Ascending aorta (tissue), 2 donors: ENCODE measurements around the gene MAP3K12. TPM values are rescaled to one million over a fixed set of nuclear protein-coding genes. Genes with fewer than 3 reads are reported as not detected.
A peak's percentile ranks its signal among the peaks of the same experiment; 100 is the strongest.

Experiments used
- DNase-seq, 2 donors: peaks; one replicate each; pipeline ENCODE4 v3.0.0-alpha.2; 2019; ENCODE audit warnings: low spot score in 2 of 2
- H3K27ac ChIP-seq, 2 donors: fragments of 200-600 bp; sonication (generic); one replicate each; pipeline ENCODE4 v1.5.1; 2016 to 2017; ENCODE audit warnings: mild to moderate bottlenecking in 1 of 2
- H3K27me3 ChIP-seq: fragments of 200-600 bp; sonication (generic); one replicate; pipeline ENCODE4 v1.5.1; 2017
- H3K36me3 ChIP-seq, 2 donors: fragments of 200-600 bp; sonication (generic); one replicate each; pipeline ENCODE4 v1.5.1; 2016
- H3K4me1 ChIP-seq, 2 donors: fragments of 200-600 bp; sonication (generic); one replicate each; pipeline ENCODE4 v1.5.1; 2016 to 2017; ENCODE audit warnings: mild to moderate bottlenecking in 1 of 2
- H3K4me3 ChIP-seq, 2 donors: fragments of 200-600 bp; sonication (generic); one replicate each; pipeline ENCODE4 v1.5.1; 2016 to 2017; ENCODE audit warnings: mild to moderate bottlenecking in 1 of 2
- H3K9me3 ChIP-seq, 2 donors: fragments of 200-600 bp; sonication (generic); one replicate each; pipeline ENCODE4 v1.5.1; 2016
- CTCF ChIP-seq, 3 experiments: fragments of 200-600 bp in 2 of 3; fragments of 450-650 bp in 1 of 3; sonication (generic) in 2 of 3; IDR thresholded peaks; one replicate each; pipeline ENCODE4 v1.5.1; 2016 to 2019; ENCODE audit warnings: antibody characterized with exemption in 3 of 3, mild to moderate bottlenecking in 1 of 3, moderate library complexity in 1 of 3
- intact Hi-C: fragments of 100-400 bp; cut with DNase I; formaldehyde crosslinking; loops from one replicate; pipeline ENCODE4 v1.15.1; 2023
- total RNA-seq: library from RNA; depleted of rRNA; stranded (reverse); fragments of >200 nt; gene quantifications from one replicate; pipeline ENCODE4 v1.1.0, GENCODE V29; 2016

Gene MAP3K12
- total RNA-seq, 1 donor from 2014 or later, result 20.8 TPM

GRCh38 chr12:53500776-53501614 is 1.7 kb upstream of the MAP3K12 start, which contains the start of gene TARBP2:
Gene TARBP2 (plus strand): TSS chr12:53501283. CDS start chr12:53501409, 126 bp downstream.
- H3K4me3 ChIP-seq, result peak within 1 kb of the TSS; percentile 69 to 74
- DNase-seq, result peak; percentile 98 to 100
- intact Hi-C loops, result loop anchor here (1.0 to 5.0 kb wide), 4 partner anchors 49 to 454 kb away; partner anchors contain the start of genes PCBP2 and PRR13
- H3K27ac ChIP-seq, result peak within 1 kb of the TSS; percentile 94 to 98
- no peaks in the 10 kb centered on the region for H3K9me3 ChIP-seq
- peaks cover 0 to under 1% of the 10 kb centered on the region in 2 donors for H3K36me3 ChIP-seq
- no peaks in the 10 kb centered on the region for H3K27me3 ChIP-seq
- H3K4me1 ChIP-seq, result peaks cover 23 to 38% of the 10 kb centered on the region in 2 donors
- no peak for TF ChIP-seq CTCF (IDR thresholded peaks at IDR 0.05)

GRCh38 chr12:53500142-53500775 is 1.0 kb upstream of the MAP3K12 start:
- DNase-seq, result peak in 1 of 2 donors; percentile 86
- intact Hi-C loops, result loop anchor here (1.0 to 5.0 kb wide), 4 partner anchors 48 to 453 kb away; partner anchors contain the start of genes PCBP2 and PRR13
- H3K36me3 ChIP-seq, result no peaks in the 10 kb centered on the region
- peaks cover 17 to 31% of the 10 kb centered on the region in 2 donors for H3K4me1 ChIP-seq
- H3K27ac ChIP-seq, result peak overlapping the region; percentile 94 to 98
- no peaks in the 10 kb centered on the region for H3K27me3 ChIP-seq
- no peaks in the 10 kb centered on the region for H3K9me3 ChIP-seq
- peak overlapping the region; percentile 69 to 74 for H3K4me3 ChIP-seq
- no peak for TF ChIP-seq CTCF (IDR thresholded peaks at IDR 0.05)

GRCh38 chr12:53498235-53498630 is 1.0 kb downstream of the MAP3K12 start:
- no peaks in the 10 kb centered on the region for H3K27me3 ChIP-seq
- no peak for DNase-seq
- intact Hi-C loops, result no loop called here
- H3K4me3 ChIP-seq, result peak overlapping the region in 1 of 2 donors; percentile 69
- peaks cover 16 to 30% of the 10 kb centered on the region in 2 donors for H3K4me1 ChIP-seq
- H3K27ac ChIP-seq, result peak overlapping the region; percentile 26 to 98
- TF ChIP-seq CTCF (IDR thresholded peaks at IDR 0.05), result no peak
- no peaks in the 10 kb centered on the region for H3K36me3 ChIP-seq
- no peaks in the 10 kb centered on the region for H3K9me3 ChIP-seq

- intact Hi-C loops, result no loop called here
- H3K27ac ChIP-seq, result peak overlapping the region; percentile 18 to 30
Observed at GRCh38 chr12:53497461-53497860, 1.8 kb downstream of the MAP3K12 start.

GRCh38 chr12:53496752-53497032 is 2.6 kb downstream of the MAP3K12 start:
- H3K4me1 ChIP-seq, result peaks cover 10 to 23% of the 10 kb centered on the region in 2 donors
- H3K9me3 ChIP-seq, result no peaks in the 10 kb centered on the region
- no peak for DNase-seq
- no peaks in the 10 kb centered on the region for H3K27me3 ChIP-seq
- intact Hi-C loops, result no loop called here
- no peak overlapping the region for H3K4me3 ChIP-seq
- peak overlapping the region in 1 of 2 donors; percentile 30 for H3K27ac ChIP-seq
- no peaks in the 10 kb centered on the region for H3K36me3 ChIP-seq
- no peak for TF ChIP-seq CTCF (IDR thresholded peaks at IDR 0.05)

More at GRCh38 chr12:53497461-53497860, 1.8 kb downstream of the MAP3K12 start:
- Histone ChIP-seq H3K4me1 (peaks cover 11 to 25% of the 10 kb centered on the region in 2 donors), H3K36me3 (no peaks in the 10 kb centered on the region), H3K9me3 (no peaks in the 10 kb centered on the region), H3K27me3 (no peaks in the 10 kb centered on the region), H3K4me3 (no peak overlapping the region)
- DNase-seq, result no peak
- TF ChIP-seq CTCF (IDR thresholded peaks at IDR 0.05), result no peak
